ENCODE results near the gene OTUD7B.
"Not testable (repeated sequence)": the region's sequence is repeated elsewhere in the genome, so short reads cannot be mapped to it uniquely, and the experiment has no call there.

OTUD7B gene

DNA sequence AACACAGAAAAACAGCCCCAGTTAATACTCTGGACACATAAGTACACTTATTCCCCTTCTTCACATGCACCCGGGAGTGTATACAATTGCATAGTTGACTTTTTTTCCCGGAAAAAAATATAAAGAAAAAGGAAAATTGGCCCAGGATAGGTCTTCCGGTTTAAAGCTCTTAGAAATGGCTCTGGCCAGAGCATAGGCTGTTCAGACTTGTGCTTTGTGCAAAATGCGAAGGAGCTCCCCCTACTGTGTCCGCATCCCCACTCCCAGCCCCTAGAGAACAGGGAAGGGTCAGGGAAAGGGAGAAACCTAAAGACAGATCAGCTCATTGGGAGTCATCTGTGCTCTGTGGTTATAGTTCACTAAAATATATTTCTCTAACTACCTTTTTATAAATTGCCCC lies 68.3 kb downstream of the OTUD7B start:
- Histone ChIP-seq H2AFZ (ENCODE audit: low read length) (no peak overlapping the region), H3K27me3 (ENCODE audit: insufficient read depth, low read length, poor library complexity, severe bottlenecking) (no peaks in the 10 kb centered on the region), H3K9me3 (ENCODE audit: insufficient read depth, low read depth, low read length) (no peaks in the 10 kb centered on the region), H4K20me1 (ENCODE audit: insufficient read depth, low read length, poor library complexity, severe bottlenecking) (no peaks in the 10 kb centered on the region), H3K9ac (ENCODE audit: low read depth, low read length, poor library complexity, severe bottlenecking) (no peak overlapping the region), H3K4me2 (ENCODE audit: low read depth, low read length, poor library complexity, severe bottlenecking) (no peak overlapping the region), H3K9me2 (replicated peaks; ENCODE audit: low read depth, low read length) (no peaks in the 10 kb centered on the region), H3K79me2 (ENCODE audit: insufficient read depth, low read length) (no peaks in the 10 kb centered on the region), H3F3A (ENCODE audit: low read depth) (no peaks in the 10 kb centered on the region), H3K36me3 (ENCODE audit: insufficient read depth, low read length) (no peaks in the 10 kb centered on the region), H3K4me1 (ENCODE audit: insufficient read depth, low read length, poor library complexity, severe bottlenecking) (peaks cover 22% of the 10 kb centered on the region), H3K4me3 (ENCODE audit: low read length, poor library complexity, severe bottlenecking) (no peak overlapping the region)
- TF ChIP-seq EZH2phosphoT487 (IDR thresholded peaks at IDR 0.05; ENCODE audit: borderline replicate concordance), result no peak
- TF ChIP-seq, protein P1, sequence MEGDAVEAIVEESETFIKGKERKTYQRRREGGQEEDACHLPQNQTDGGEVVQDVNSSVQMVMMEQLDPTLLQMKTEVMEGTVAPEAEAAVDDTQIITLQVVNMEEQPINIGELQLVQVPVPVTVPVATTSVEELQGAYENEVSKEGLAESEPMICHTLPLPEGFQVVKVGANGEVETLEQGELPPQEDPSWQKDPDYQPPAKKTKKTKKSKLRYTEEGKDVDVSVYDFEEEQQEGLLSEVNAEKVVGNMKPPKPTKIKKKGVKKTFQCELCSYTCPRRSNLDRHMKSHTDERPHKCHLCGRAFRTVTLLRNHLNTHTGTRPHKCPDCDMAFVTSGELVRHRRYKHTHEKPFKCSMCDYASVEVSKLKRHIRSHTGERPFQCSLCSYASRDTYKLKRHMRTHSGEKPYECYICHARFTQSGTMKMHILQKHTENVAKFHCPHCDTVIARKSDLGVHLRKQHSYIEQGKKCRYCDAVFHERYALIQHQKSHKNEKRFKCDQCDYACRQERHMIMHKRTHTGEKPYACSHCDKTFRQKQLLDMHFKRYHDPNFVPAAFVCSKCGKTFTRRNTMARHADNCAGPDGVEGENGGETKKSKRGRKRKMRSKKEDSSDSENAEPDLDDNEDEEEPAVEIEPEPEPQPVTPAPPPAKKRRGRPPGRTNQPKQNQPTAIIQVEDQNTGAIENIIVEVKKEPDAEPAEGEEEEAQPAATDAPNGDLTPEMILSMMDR (conservative IDR thresholded peaks at IDR 0.05; ENCODE audit: low read length), result no peak; the same call in 1 of the 2 replicates

DNA sequence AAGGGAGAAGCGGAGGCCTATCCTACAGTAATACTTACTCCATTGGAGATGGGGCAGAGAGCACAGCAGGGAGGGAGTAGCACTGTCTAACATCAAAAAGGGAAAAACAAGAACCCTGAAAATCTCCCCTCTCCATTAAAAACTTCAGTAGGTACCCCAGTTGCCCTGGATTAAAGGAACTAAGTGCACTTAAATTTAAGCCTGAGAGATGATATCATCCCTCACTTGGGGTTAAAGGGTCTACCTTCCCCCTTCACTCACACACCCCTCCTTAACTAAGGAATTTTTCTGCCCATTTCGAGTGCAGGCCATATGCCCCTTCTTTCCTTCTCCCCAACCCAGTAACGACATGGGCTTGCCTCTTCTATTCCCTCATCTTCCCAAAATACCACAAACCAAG lies 70.1 kb downstream of the OTUD7B start:
- no peaks in the 10 kb centered on the region for H3K36me3 ChIP-seq (ENCODE audit: insufficient read depth, low read length)
- peaks cover 25% of the 10 kb centered on the region for H3K4me1 ChIP-seq (ENCODE audit: insufficient read depth, low read length, poor library complexity, severe bottlenecking)
- no peak overlapping the region for H3K9ac ChIP-seq (ENCODE audit: low read depth, low read length, poor library complexity, severe bottlenecking)
- H3K4me2 ChIP-seq (ENCODE audit: low read depth, low read length, poor library complexity, severe bottlenecking), result no peak overlapping the region
- H3K4me3 ChIP-seq (ENCODE audit: low read length, poor library complexity, severe bottlenecking), result no peak overlapping the region
- no peaks in the 10 kb centered on the region for H3K79me2 ChIP-seq (ENCODE audit: insufficient read depth, low read length)
- H3K9me3 ChIP-seq (ENCODE audit: insufficient read depth, low read depth, low read length), result no peaks in the 10 kb centered on the region
- no peaks in the 10 kb centered on the region for H3K27me3 ChIP-seq (ENCODE audit: insufficient read depth, low read length, poor library complexity, severe bottlenecking)
- H2AFZ ChIP-seq (ENCODE audit: low read length), result no peak overlapping the region
- no peaks in the 10 kb centered on the region for H3F3A ChIP-seq (ENCODE audit: low read depth)
- H4K20me1 ChIP-seq (ENCODE audit: insufficient read depth, low read length, poor library complexity, severe bottlenecking), result no peaks in the 10 kb centered on the region
- TF ChIP-seq, protein P1 (conservative IDR thresholded peaks at IDR 0.05; ENCODE audit: low read length), result no peak
- no peak for TF ChIP-seq EZH2phosphoT487 (IDR thresholded peaks at IDR 0.05; ENCODE audit: borderline replicate concordance)
- H3K9me2 ChIP-seq (replicated peaks; ENCODE audit: low read depth, low read length), result no peaks in the 10 kb centered on the region

DNA sequence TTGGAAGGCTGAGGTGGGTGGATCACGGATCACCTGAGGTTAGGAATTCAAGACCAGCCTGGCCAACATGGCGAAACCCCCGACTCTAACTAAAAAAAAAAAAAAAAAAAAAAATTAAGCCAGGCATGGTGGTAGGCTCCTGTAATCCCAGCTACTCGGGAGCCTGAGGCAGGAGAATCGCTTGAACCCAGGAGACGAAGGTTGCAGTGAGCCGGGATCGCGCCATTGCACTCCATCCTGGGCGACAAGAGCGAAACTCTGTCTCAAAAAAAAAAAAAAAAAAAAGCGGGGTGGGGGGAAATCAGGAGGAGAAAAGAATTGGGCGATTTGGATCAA lies 71.9 kb downstream of the OTUD7B start:
- Histone ChIP-seq H3K4me3 (ENCODE audit: low read length, poor library complexity, severe bottlenecking) (peak overlapping the region; percentile 55), H3K4me2 (ENCODE audit: low read depth, low read length, poor library complexity, severe bottlenecking) (peak overlapping the region; percentile 67), H2AFZ (ENCODE audit: low read length) (peak overlapping the region; percentile 25; the same call in 1 of the 2 replicates), H3K9ac (ENCODE audit: low read depth, low read length, poor library complexity, severe bottlenecking) (peak overlapping the region; percentile 7), H3K4me1 (ENCODE audit: insufficient read depth, low read length, poor library complexity, severe bottlenecking) (peaks cover 25% of the 10 kb centered on the region)
- H3K9me2 ChIP-seq (replicated peaks; ENCODE audit: low read depth, low read length); H3K27me3 ChIP-seq (ENCODE audit: insufficient read depth, low read length, poor library complexity, severe bottlenecking); H4K20me1 ChIP-seq (ENCODE audit: insufficient read depth, low read length, poor library complexity, severe bottlenecking); H3F3A ChIP-seq (ENCODE audit: low read depth); H3K36me3 ChIP-seq (ENCODE audit: insufficient read depth, low read length); H3K79me2 ChIP-seq (ENCODE audit: insufficient read depth, low read length); H3K9me3 ChIP-seq (ENCODE audit: insufficient read depth, low read depth, low read length): not testable (repeated sequence)

DNA sequence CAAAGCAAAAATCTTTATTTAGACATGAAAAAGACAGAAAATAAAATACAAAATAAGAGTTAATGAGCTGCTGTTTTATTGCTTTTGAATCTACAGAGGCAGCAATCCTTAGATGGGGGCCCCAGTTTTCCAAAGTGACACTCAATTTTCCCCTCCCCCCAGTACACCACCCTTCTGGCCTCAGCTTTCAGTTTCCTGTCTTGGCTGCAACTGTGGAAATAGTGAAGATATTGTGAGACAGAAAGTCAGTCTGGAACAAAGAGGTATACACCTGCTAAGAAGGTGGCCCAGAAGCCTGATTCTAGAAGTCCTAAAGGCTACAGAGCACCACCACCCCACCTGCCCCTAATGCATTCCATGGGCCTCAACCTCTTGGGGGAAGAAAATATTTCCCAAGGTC lies 72.8 kb downstream of the OTUD7B start:
- Histone ChIP-seq H3K36me3 (ENCODE audit: insufficient read depth, low read length) (no peaks in the 10 kb centered on the region), H3K4me1 (ENCODE audit: insufficient read depth, low read length, poor library complexity, severe bottlenecking) (peaks cover 25% of the 10 kb centered on the region), H3K9ac (ENCODE audit: low read depth, low read length, poor library complexity, severe bottlenecking) (peak overlapping the region; percentile 67), H3K79me2 (ENCODE audit: insufficient read depth, low read length) (no peaks in the 10 kb centered on the region), H3K9me2 (replicated peaks; ENCODE audit: low read depth, low read length) (no peaks in the 10 kb centered on the region), H2AFZ (ENCODE audit: low read length) (peak overlapping the region; percentile 47), H3K4me3 (ENCODE audit: low read length, poor library complexity, severe bottlenecking) (peak overlapping the region; percentile 54), H3K27me3 (ENCODE audit: insufficient read depth, low read length, poor library complexity, severe bottlenecking) (no peaks in the 10 kb centered on the region), H3K4me2 (ENCODE audit: low read depth, low read length, poor library complexity, severe bottlenecking) (peak overlapping the region; percentile 69), H3K9me3 (ENCODE audit: insufficient read depth, low read depth, low read length) (no peaks in the 10 kb centered on the region), H4K20me1 (ENCODE audit: insufficient read depth, low read length, poor library complexity, severe bottlenecking) (no peaks in the 10 kb centered on the region), H3F3A (ENCODE audit: low read depth) (no peaks in the 10 kb centered on the region)
- no peak for TF ChIP-seq EZH2phosphoT487 (IDR thresholded peaks at IDR 0.05; ENCODE audit: borderline replicate concordance)
- TF ChIP-seq, protein P1 (conservative IDR thresholded peaks at IDR 0.05; ENCODE audit: low read length), result no peak

All from Loucy (cell line).